Heart right ventricle (tissue), 16 donors: ENCODE data around the gene ST3GAL2. TPM values are rescaled to one million over a fixed set of nuclear protein-coding genes. Genes with fewer than 3 reads are reported as not detected.

Experiments
- ATAC-seq, 8 donors: fragments of 200-7000 bp; cut with Tn5 transposase; one replicate each; pipeline ENCODE4 v1.9.1; 2020; ENCODE audit warnings: mild to moderate bottlenecking in 8 of 8, moderate library complexity in 8 of 8, moderate number of reproducible peaks in 1 of 8
- DNase-seq, 2 donors: peaks; one replicate each; pipeline ENCODE4 v3.0.0-alpha.2; 2020
- H3K27ac ChIP-seq, 10 donors: fragments of 200-600 bp; sonication (generic) in 2 of 10; one replicate each; pipeline versions ENCODE4 v1.5.0 to v1.8.0; 2020 to 2022; ENCODE audit warnings: mild to moderate bottlenecking in 3 of 10
- H3K27me3 ChIP-seq, 7 donors: fragments of 200-600 bp; one replicate each; pipeline ENCODE4 v1.8.0; 2021 to 2022; ENCODE audit warnings: mild to moderate bottlenecking in 2 of 7
- H3K36me3 ChIP-seq, 9 donors: fragments of 200-600 bp; sonication (generic) in 1 of 9; one replicate each; pipeline versions ENCODE4 v1.5.0 to v1.8.0; 2020 to 2022; ENCODE audit warnings: mild to moderate bottlenecking in 2 of 9
- H3K4me1 ChIP-seq, 9 donors: fragments of 200-600 bp; sonication (generic) in 1 of 9; one replicate each; pipeline versions ENCODE4 v1.5.0 to v1.8.0; 2020 to 2022; ENCODE audit warnings: mild to moderate bottlenecking in 4 of 9
- H3K4me3 ChIP-seq, 10 donors: fragments of 200-600 bp; sonication (generic) in 2 of 10; one replicate each; pipeline versions ENCODE4 v1.5.0 to v1.8.0; 2020 to 2022; ENCODE audit warnings: mild to moderate bottlenecking in 7 of 10, moderate library complexity in 2 of 10
- H3K9me3 ChIP-seq, 11 donors: fragments of 200-600 bp in 10 of 11; sonication (generic) in 2 of 11; one replicate each; pipeline versions ENCODE4 v1.5.0 to v1.8.0; 2013 to 2022; ENCODE audit warnings: mild to moderate bottlenecking in 2 of 11, control low read depth in 1 of 11, moderate library complexity in 1 of 11
- WGBS, 2 donors: extraction: QIAGEN DNeasy Blood & Tissue Kit; methylation state at CpG; one replicate each; pipeline ENCODE4 v1.1.7; 2013; ENCODE audit warnings: inconsistent platforms in 1 of 2; 5-methylcytosine and 5-hydroxymethylcytosine counted together
- intact Hi-C, 10 donors: fragments of 100-400 bp; cut with DNase I; formaldehyde crosslinking; loops; one replicate each; pipeline versions ENCODE4 v1.11.1 to v1.14.2; 2022
- polyA plus RNA-seq, 2 donors: library from polyadenylated mRNA; stranded (reverse); fragments of 200-250 nt; gene quantifications; one replicate each; pipeline ENCODE4 v1.2.3, GENCODE V29; 2013
- total RNA-seq, 10 donors: library from RNA; stranded (reverse); fragmentation: NEBNext Ultra II Directional in 3 of 10; extraction: Animal tissue kit (Norgen Biotek cat#: 25700) in 3 of 10; gene quantifications; one replicate each; pipeline versions ENCODE4 v1.2.1 to v1.2.4, GENCODE V29; 2021 to 2023
- TF ChIP-seq, protein P1 (sequence below), 9 donors: fragments of 200-600 bp; sonication (generic) in 2 of 9; IDR thresholded peaks; one replicate each; pipeline versions ENCODE4 v1.5.0 to v1.8.0; 2021 to 2022; ENCODE audit warnings: antibody characterized with exemption in 9 of 9, mild to moderate bottlenecking in 5 of 9, moderate library complexity in 1 of 9
- donor health status: Arrhythmogenic right ventricular cardiomyopathy.
- donor health status: ischemic (EF 13 %, LVEDD 7.1; RV severe dilation, severe dysfunction).
- donor health status: healthy with polysubstance abuse.
- donor health status: DM: no; HTN: yes; CAD: no.
- donor health status: DM: no; HTN: no; CAD: no.
- donor health status: ischemic (EF 25% LVEDD 6.9; RV normal size, moderate dysfunction).
- donor health status: ischemic (EF 25% LVEDD 5.7; RV mildly dilated, moderate dysfunction).
- donor health status: healthy.
- donor health status: DM: yes; HTN: yes; CAD: no.
- donor health status: Ischemic cardiomyopathy.
- donor health status: ischemic (EF 35%, LVEDD 5.7; RV mildly dilated, moderate dysfunction).
- donor health status: nonischemic (EF 11% LVEDD 7.7; RV severe dilation, severe dysfunction).
- donor health status: DM: yes; HTN: yes; CAD: no.
- donor health status: PGD.
- donor health status: ischemic (EF 29% LVEDD 5.4; RV normal size, mild dysfunction).
- donor health status: nonischemic (EF 23%, LVEDD 6.1; RV moderate dilation, normal function).

The ST3GAL2 gene
- total and polyA plus RNA-seq, 12 donors: 8.0 to 37.1 (median 19.0) TPM

DNA sequence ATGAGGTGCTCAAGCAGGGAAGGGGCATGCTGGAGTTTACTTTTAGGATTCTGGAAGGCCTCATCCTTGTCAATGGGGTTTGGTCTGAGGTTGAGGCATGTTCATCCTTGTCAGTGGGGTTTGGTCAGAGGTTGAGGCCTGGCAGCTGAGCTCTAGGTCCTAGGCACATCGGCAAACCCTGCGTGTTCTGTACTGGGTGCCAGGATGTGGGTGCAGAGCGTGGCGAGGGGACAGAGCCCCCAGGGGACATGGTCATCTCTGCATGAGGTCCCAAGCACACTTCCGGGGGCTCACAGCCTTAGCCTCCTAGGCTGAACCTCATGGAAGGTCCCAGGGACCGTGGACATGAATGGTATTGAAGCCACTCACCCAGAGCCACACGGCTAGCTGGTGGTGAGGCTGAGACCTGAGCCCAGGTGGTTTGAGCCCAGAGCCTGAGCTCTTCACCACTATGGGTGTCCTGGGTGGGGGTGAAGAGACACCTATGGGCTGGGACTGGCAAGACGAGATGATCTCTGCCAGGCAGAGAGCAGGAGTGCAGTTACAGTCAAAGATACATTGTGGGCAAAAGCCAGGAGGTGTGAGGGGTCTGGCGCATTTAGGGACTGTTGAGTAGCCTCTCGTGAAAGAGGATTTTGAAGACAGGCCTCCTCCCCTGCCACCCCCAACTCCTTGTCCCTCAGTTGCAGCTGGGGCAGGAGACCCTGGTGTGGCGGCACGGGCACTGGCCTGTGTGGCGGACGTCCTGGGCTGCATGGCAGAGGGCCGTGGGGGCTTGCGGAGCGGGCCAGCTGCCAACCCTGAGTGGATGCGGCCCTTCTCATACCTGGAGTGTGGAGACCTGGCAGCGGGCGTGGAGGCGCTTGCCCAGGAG, 34.8 kb upstream of the ST3GAL2 start:
- DNase-seq (no peak), ATAC-seq (no peak)
- no peak overlapping the region for H3K4me3 ChIP-seq
- 95 to 96% methylated on average over 21 of the region's 21 CpGs for WGBS, 2 donors
- H3K27me3 ChIP-seq: no peaks in the 10 kb centered on the region
- no peaks in the 10 kb centered on the region for H3K9me3 ChIP-seq
- peaks cover 0 to 73% (median 16%) of the 10 kb centered on the region in 9 donors for H3K36me3 ChIP-seq
- TF ChIP-seq, protein P1, sequence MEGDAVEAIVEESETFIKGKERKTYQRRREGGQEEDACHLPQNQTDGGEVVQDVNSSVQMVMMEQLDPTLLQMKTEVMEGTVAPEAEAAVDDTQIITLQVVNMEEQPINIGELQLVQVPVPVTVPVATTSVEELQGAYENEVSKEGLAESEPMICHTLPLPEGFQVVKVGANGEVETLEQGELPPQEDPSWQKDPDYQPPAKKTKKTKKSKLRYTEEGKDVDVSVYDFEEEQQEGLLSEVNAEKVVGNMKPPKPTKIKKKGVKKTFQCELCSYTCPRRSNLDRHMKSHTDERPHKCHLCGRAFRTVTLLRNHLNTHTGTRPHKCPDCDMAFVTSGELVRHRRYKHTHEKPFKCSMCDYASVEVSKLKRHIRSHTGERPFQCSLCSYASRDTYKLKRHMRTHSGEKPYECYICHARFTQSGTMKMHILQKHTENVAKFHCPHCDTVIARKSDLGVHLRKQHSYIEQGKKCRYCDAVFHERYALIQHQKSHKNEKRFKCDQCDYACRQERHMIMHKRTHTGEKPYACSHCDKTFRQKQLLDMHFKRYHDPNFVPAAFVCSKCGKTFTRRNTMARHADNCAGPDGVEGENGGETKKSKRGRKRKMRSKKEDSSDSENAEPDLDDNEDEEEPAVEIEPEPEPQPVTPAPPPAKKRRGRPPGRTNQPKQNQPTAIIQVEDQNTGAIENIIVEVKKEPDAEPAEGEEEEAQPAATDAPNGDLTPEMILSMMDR (IDR thresholded peaks at IDR 0.05): no peak
- no peak overlapping the region for H3K27ac ChIP-seq
- intact Hi-C loops: loop anchor here in 4 of 10 donors (5.0 to 10.0 kb wide), 2 partner anchors 79 to 81 kb away; no protein-coding TSS in a partner anchor
- peaks cover 0 to 20% (median 14%) of the 10 kb centered on the region in 9 donors for H3K4me1 ChIP-seq

- 89 to 90% methylated on average over 28 of the region's 28 CpGs for WGBS, 2 donors
- Histone ChIP-seq H3K4me3 (no peak overlapping the region), H3K27me3 (no peaks in the 10 kb centered on the region), H3K27ac (no peak overlapping the region), H3K36me3 (peaks cover 0 to 65% (median 16%) of the 10 kb centered on the region in 9 donors), H3K4me1 (peaks cover 0 to 14% (median 8%) of the 10 kb centered on the region in 9 donors), H3K9me3 (no peaks in the 10 kb centered on the region)
- ATAC-seq: no peak
- no peak for DNase-seq
- TF ChIP-seq, protein P1 (IDR thresholded peaks at IDR 0.05): no peak
- intact Hi-C loops: loop anchor here in 4 of 10 donors (5.0 to 10.0 kb wide), 2 partner anchors 78 to 81 kb away; no protein-coding TSS in a partner anchor
Observed at GRCh38 chr16:70472786-70473433, 34.0 kb upstream of the ST3GAL2 start.

- no peak overlapping the region for H3K4me3 ChIP-seq
- no peak overlapping the region for H3K27ac ChIP-seq
- H3K27me3 ChIP-seq: no peaks in the 10 kb centered on the region
- intact Hi-C loops: loop anchor here in 4 of 10 donors (5.0 to 10.0 kb wide), 2 partner anchors 76 to 79 kb away; no protein-coding TSS in a partner anchor
- no peaks in the 10 kb centered on the region for H3K4me1 ChIP-seq
- TF ChIP-seq, protein P1 (IDR thresholded peaks at IDR 0.05): peak; percentile 16 to 62 (median 50)
- peak in 1 of 2 donors; percentile 43 for DNase-seq
- WGBS, 2 donors: 64 to 73% methylated on average over 17 of the region's 17 CpGs
- ATAC-seq: peak; percentile 32 to 70 (median 58)
- H3K36me3 ChIP-seq: peaks cover 0 to 68% (median 19%) of the 10 kb centered on the region in 9 donors
- no peaks in the 10 kb centered on the region for H3K9me3 ChIP-seq
Observed at GRCh38 chr16:70470927-70471341, 32.0 kb upstream of the ST3GAL2 start.
